ENCODE measurements around the gene C5orf15.

The C5orf15 gene

GRCh38 chr5:133950821-133951612, 17.4 kb downstream of the C5orf15 start:
- H3K36me3 ChIP-seq (ENCODE audit: control insufficient read depth, insufficient read depth, low read length), result peaks cover 6% of the 10 kb centered on the region
- no peaks in the 10 kb centered on the region for H3K27me3 ChIP-seq (ENCODE audit: control insufficient read depth, insufficient read depth, low read length, poor library complexity, severe bottlenecking)
- H3K4me3 ChIP-seq (ENCODE audit: insufficient read depth, low read depth, low read length), result no peak overlapping the region
- no peak overlapping the region for H3K27ac ChIP-seq (ENCODE audit: insufficient read depth, low read depth, low read length, poor library complexity, severe bottlenecking)
- H3K4me1 ChIP-seq (ENCODE audit: control insufficient read depth, insufficient read depth, low read length), result no peaks in the 10 kb centered on the region
- no peaks in the 10 kb centered on the region for H3K9me3 ChIP-seq (ENCODE audit: control insufficient read depth, low read length)
- 89 to 96% methylated on average over 7 of the region's 7 CpGs for WGBS, 2 experiments

- Histone ChIP-seq H3K4me1 (ENCODE audit: control insufficient read depth, insufficient read depth, low read length) (no peaks in the 10 kb centered on the region), H3K27ac (ENCODE audit: insufficient read depth, low read depth, low read length, poor library complexity, severe bottlenecking) (no peak overlapping the region), H3K4me3 (ENCODE audit: insufficient read depth, low read depth, low read length) (no peak overlapping the region)
These were observed 19.7 kb downstream of the C5orf15 start for GRCh38 chr5:133948721-133949120.

GRCh38 chr5:133947431-133947841, 21.0 kb downstream of the C5orf15 start:
- Histone ChIP-seq H3K4me3 (ENCODE audit: insufficient read depth, low read depth, low read length) (no peak overlapping the region), H3K4me1 (ENCODE audit: control insufficient read depth, insufficient read depth, low read length) (no peaks in the 10 kb centered on the region), H3K27me3 (ENCODE audit: control insufficient read depth, insufficient read depth, low read length, poor library complexity, severe bottlenecking) (no peaks in the 10 kb centered on the region), H3K36me3 (ENCODE audit: control insufficient read depth, insufficient read depth, low read length) (no peaks in the 10 kb centered on the region), H3K27ac (ENCODE audit: insufficient read depth, low read depth, low read length, poor library complexity, severe bottlenecking) (no peak overlapping the region), H3K9me3 (ENCODE audit: control insufficient read depth, low read length) (no peaks in the 10 kb centered on the region)
- WGBS, 2 experiments, result 89 to 92% methylated on average over 5 of the region's 5 CpGs

More at GRCh38 chr5:133948721-133949120, 19.7 kb downstream of the C5orf15 start:
- Histone ChIP-seq H3K9me3 (ENCODE audit: control insufficient read depth, low read length) (no peaks in the 10 kb centered on the region), H3K36me3 (ENCODE audit: control insufficient read depth, insufficient read depth, low read length) (no peaks in the 10 kb centered on the region), H3K27me3 (ENCODE audit: control insufficient read depth, insufficient read depth, low read length, poor library complexity, severe bottlenecking) (no peaks in the 10 kb centered on the region)

GRCh38 chr5:133945568-133945967, 22.9 kb downstream of the C5orf15 start:
- no peak overlapping the region for H3K27ac ChIP-seq (ENCODE audit: insufficient read depth, low read depth, low read length, poor library complexity, severe bottlenecking)
- 87 to 100% methylated on average over 3 of the region's 3 CpGs for WGBS, 2 experiments
- no peaks in the 10 kb centered on the region for H3K36me3 ChIP-seq (ENCODE audit: control insufficient read depth, insufficient read depth, low read length)
- H3K4me1 ChIP-seq (ENCODE audit: control insufficient read depth, insufficient read depth, low read length), result no peaks in the 10 kb centered on the region
- H3K27me3 ChIP-seq (ENCODE audit: control insufficient read depth, insufficient read depth, low read length, poor library complexity, severe bottlenecking), result no peaks in the 10 kb centered on the region
- H3K4me3 ChIP-seq (ENCODE audit: insufficient read depth, low read depth, low read length), result no peak overlapping the region
- no peaks in the 10 kb centered on the region for H3K9me3 ChIP-seq (ENCODE audit: control insufficient read depth, low read length)

- Histone ChIP-seq H3K27me3 (ENCODE audit: control insufficient read depth, insufficient read depth, low read length, poor library complexity, severe bottlenecking) (no peaks in the 10 kb centered on the region), H3K9me3 (ENCODE audit: control insufficient read depth, low read length) (no peaks in the 10 kb centered on the region), H3K36me3 (ENCODE audit: control insufficient read depth, insufficient read depth, low read length) (no peaks in the 10 kb centered on the region), H3K4me1 (ENCODE audit: control insufficient read depth, insufficient read depth, low read length) (no peaks in the 10 kb centered on the region), H3K4me3 (ENCODE audit: insufficient read depth, low read depth, low read length) (no peak overlapping the region), H3K27ac (ENCODE audit: insufficient read depth, low read depth, low read length, poor library complexity, severe bottlenecking) (no peak overlapping the region)
- 75 to 78% methylated on average over 19 of the region's 19 CpGs for WGBS, 2 experiments
These were observed 23.9 kb downstream of the C5orf15 start for GRCh38 chr5:133944263-133945185.

- no peak overlapping the region for H3K4me3 ChIP-seq (ENCODE audit: insufficient read depth, low read depth, low read length)
- WGBS, 2 experiments, result 94 to 96% methylated on average over 7 of the region's 7 CpGs
These were observed 25.0 kb downstream of the C5orf15 start for GRCh38 chr5:133943475-133943817.

GRCh38 chr5:133942614-133943474, 25.6 kb downstream of the C5orf15 start:
- H3K4me3 ChIP-seq (ENCODE audit: insufficient read depth, low read depth, low read length), result no peak overlapping the region
- WGBS, 2 experiments, result 91 to 94% methylated on average over 11 of the region's 11 CpGs
- no peaks in the 10 kb centered on the region for H3K36me3 ChIP-seq (ENCODE audit: control insufficient read depth, insufficient read depth, low read length)
- H3K27me3 ChIP-seq (ENCODE audit: control insufficient read depth, insufficient read depth, low read length, poor library complexity, severe bottlenecking), result no peaks in the 10 kb centered on the region
- no peaks in the 10 kb centered on the region for H3K9me3 ChIP-seq (ENCODE audit: control insufficient read depth, low read length)
- H3K27ac ChIP-seq (ENCODE audit: insufficient read depth, low read depth, low read length, poor library complexity, severe bottlenecking), result no peak overlapping the region
- no peaks in the 10 kb centered on the region for H3K4me1 ChIP-seq (ENCODE audit: control insufficient read depth, insufficient read depth, low read length)

More at GRCh38 chr5:133943475-133943817, 25.0 kb downstream of the C5orf15 start:
- H3K9me3 ChIP-seq (ENCODE audit: control insufficient read depth, low read length), result no peaks in the 10 kb centered on the region
- H3K4me1 ChIP-seq (ENCODE audit: control insufficient read depth, insufficient read depth, low read length), result no peaks in the 10 kb centered on the region
- no peaks in the 10 kb centered on the region for H3K27me3 ChIP-seq (ENCODE audit: control insufficient read depth, insufficient read depth, low read length, poor library complexity, severe bottlenecking)
- H3K36me3 ChIP-seq (ENCODE audit: control insufficient read depth, insufficient read depth, low read length), result no peaks in the 10 kb centered on the region
- no peak overlapping the region for H3K27ac ChIP-seq (ENCODE audit: insufficient read depth, low read depth, low read length, poor library complexity, severe bottlenecking)

- Histone ChIP-seq H3K9me3 (ENCODE audit: control insufficient read depth, low read length) (no peaks in the 10 kb centered on the region), H3K36me3 (ENCODE audit: control insufficient read depth, insufficient read depth, low read length) (no peaks in the 10 kb centered on the region), H3K27me3 (ENCODE audit: control insufficient read depth, insufficient read depth, low read length, poor library complexity, severe bottlenecking) (no peaks in the 10 kb centered on the region), H3K27ac (ENCODE audit: insufficient read depth, low read depth, low read length, poor library complexity, severe bottlenecking) (no peak overlapping the region), H3K4me1 (ENCODE audit: control insufficient read depth, insufficient read depth, low read length) (no peaks in the 10 kb centered on the region), H3K4me3 (ENCODE audit: insufficient read depth, low read depth, low read length) (no peak overlapping the region)
- WGBS, 2 experiments, result 90 to 92% methylated on average over 7 of the region's 8 CpGs
These were observed 26.8 kb downstream of the C5orf15 start for GRCh38 chr5:133941456-133942196.

GRCh38 chr5:133939668-133940067, 28.8 kb downstream of the C5orf15 start:
- WGBS, 2 experiments, result 77 to 90% methylated on average over 2 to 3 of the region's 3 CpGs
- Histone ChIP-seq H3K36me3 (ENCODE audit: control insufficient read depth, insufficient read depth, low read length) (no peaks in the 10 kb centered on the region), H3K4me1 (ENCODE audit: control insufficient read depth, insufficient read depth, low read length) (no peaks in the 10 kb centered on the region), H3K9me3 (ENCODE audit: control insufficient read depth, low read length) (no peaks in the 10 kb centered on the region), H3K27me3 (ENCODE audit: control insufficient read depth, insufficient read depth, low read length, poor library complexity, severe bottlenecking) (no peaks in the 10 kb centered on the region), H3K27ac (ENCODE audit: insufficient read depth, low read depth, low read length, poor library complexity, severe bottlenecking) (no peak overlapping the region), H3K4me3 (ENCODE audit: insufficient read depth, low read depth, low read length) (no peak overlapping the region)

Data from ectodermal cell (in vitro differentiated cells).